ENCODE results near the gene CRIM1.
"Not testable (repeated sequence)": the region's sequence is repeated elsewhere in the genome, so short reads cannot be mapped to it uniquely, and the experiment has no call there.

CRIM1 gene

GRCh38 chr2:36355151-36355889 is at the start of gene CRIM1:
Gene CRIM1 (plus strand): TSS chr2:36355778. CDS start chr2:36356293, 515 bp downstream.
- no peak for DNase-seq

- no peak for DNase-seq
Measured at GRCh38 chr2:36307441-36307840, 48.1 kb upstream of the CRIM1 start.

- DNase-seq = not testable (repeated sequence)
Measured at GRCh38 chr2:36310444-36310843, 45.1 kb upstream of the CRIM1 start.

- no peak for DNase-seq
Measured at GRCh38 chr2:36318547-36318946, 37.0 kb upstream of the CRIM1 start.

- DNase-seq = no peak
Measured at GRCh38 chr2:36322108-36322507, 33.5 kb upstream of the CRIM1 start.

- no peak for DNase-seq
Measured at GRCh38 chr2:36326286-36326685, 29.3 kb upstream of the CRIM1 start.

GRCh38 chr2:36329251-36329650 is 26.3 kb upstream of the CRIM1 start:
- DNase-seq = no peak

- DNase-seq = no peak
Measured at GRCh38 chr2:36329746-36330472, 25.7 kb upstream of the CRIM1 start.

GRCh38 chr2:36330473-36331395 is 24.8 kb upstream of the CRIM1 start:
- DNase-seq = no peak

GRCh38 chr2:36333350-36334012 is 22.1 kb upstream of the CRIM1 start:
- no peak for DNase-seq

GRCh38 chr2:36335597-36335996 is 20.0 kb upstream of the CRIM1 start:
- no peak for DNase-seq

- no peak for DNase-seq
Measured at GRCh38 chr2:36336321-36336720, 19.3 kb upstream of the CRIM1 start.

- DNase-seq = no peak
Measured at GRCh38 chr2:36337354-36337753, 18.2 kb upstream of the CRIM1 start.

- DNase-seq = no peak
Measured at GRCh38 chr2:36338124-36338826, 17.3 kb upstream of the CRIM1 start.

GRCh38 chr2:36338827-36339145 is 16.8 kb upstream of the CRIM1 start:
- no peak for DNase-seq

- DNase-seq = no peak
Measured at GRCh38 chr2:36339607-36340218, 15.9 kb upstream of the CRIM1 start.

- no peak for DNase-seq
Measured at GRCh38 chr2:36343606-36344005, 12.0 kb upstream of the CRIM1 start.

GRCh38 chr2:36348721-36349120 is 6.9 kb upstream of the CRIM1 start:
- DNase-seq = no peak

- no peak for DNase-seq
Measured at GRCh38 chr2:36351291-36351690, 4.3 kb upstream of the CRIM1 start.

GRCh38 chr2:36351736-36352349 is 3.7 kb upstream of the CRIM1 start:
- peak; percentile 45 for DNase-seq

- no peak for DNase-seq
Measured at GRCh38 chr2:36352701-36353100, 2.9 kb upstream of the CRIM1 start.

GRCh38 chr2:36354811-36355150 is 797 bp upstream of the CRIM1 start:
- no peak for DNase-seq

Data from NCI-H1694 (cell line).